A549 (cell line): ENCODE measurements around the gene CIITA. TPM values are rescaled to one million over a fixed set of nuclear protein-coding genes. Genes with fewer than 3 reads are reported as not detected.

Source experiments
- ATAC-seq, 2 experiments: fragments of 200-7000 bp in 1 of 2; fragments of >200 bp in 1 of 2; cut with Nextera tagmentation in 1 of 2; cut with Tn5 transposase in 1 of 2; 3 replicates each; pipeline versions ENCODE4 v1.8.0 to v1.9.1; 2018 to 2020; ENCODE audit warnings: mild to moderate bottlenecking in 1 of 2, moderate library complexity in 1 of 2
- CTCF ChIA-PET: fragments of 300-600 bp; sonication (Branson Sonifier 250); formaldehyde crosslinking; extraction: SDS; loops from one replicate; lab custom pipeline; 2021; ENCODE audit warnings: antibody characterized with exemption, inconsistent platforms; lab: Yijun Ruan, JAX
- POLR2A ChIA-PET: fragments of 350-600 bp; formaldehyde crosslinking; extraction: SDS; loops from one replicate; lab custom pipeline; 2021; ENCODE audit warnings: antibody characterized with exemption, inconsistent platforms; lab: Yijun Ruan, JAX
- DNase-seq, 2 experiments: peaks; one replicate each; pipeline versions ENCODE4 v3.0.0 to v3.0.0-alpha.2; 2011 to 2016; ENCODE audit warnings: low read depth in 1 of 2, low spot score in 1 of 2
- FAIRE-seq: peaks from 2 replicates; lab custom pipeline; 2011; peaks lifted over from hg19 to GRCh38; lab: Jason Lieb, UNC
- H3K27ac ChIP-seq, 2 experiments: fragments of >200 bp; sonication (Bioruptor Twin); formaldehyde crosslinking; 3 replicates each; pipeline ENCODE4 v1.5.1; 2016 to 2017
- H3K4me1 ChIP-seq: fragments of >200 bp; sonication (Bioruptor Twin); formaldehyde crosslinking; 3 replicates; pipeline ENCODE4 v1.6.1; 2016
- H3K4me2 ChIP-seq: fragments of >200 bp; sonication (Bioruptor Twin); formaldehyde crosslinking; 3 replicates; pipeline ENCODE4 v1.6.1; 2016
- H3K4me3 ChIP-seq: fragments of >200 bp; sonication (Bioruptor Twin); formaldehyde crosslinking; 3 replicates; pipeline ENCODE4 v1.5.1; 2016
- H3K9me3 ChIP-seq: fragments of >200 bp; sonication (Bioruptor Twin); formaldehyde crosslinking; 3 replicates; pipeline ENCODE4 v1.6.1; 2016
- BCL3 ChIP-seq: fragments of >200 bp; sonication (Bioruptor Twin); formaldehyde crosslinking; IDR thresholded peaks from 3 replicates; pipeline ENCODE4 v1.6.1; 2016
- BHLHE40 ChIP-seq: IDR thresholded peaks from 2 replicates; pipeline ENCODE4 v1.6.1; 2012; ENCODE audit warnings: low read depth, low read length, inconsistent platforms
- CEBPB ChIP-seq, 2 experiments: fragments of >200 bp in 1 of 2; sonication (Bioruptor Twin) in 1 of 2; formaldehyde crosslinking in 1 of 2; IDR thresholded peaks; 2 replicates each; pipeline ENCODE4 v1.6.1; 2012 to 2016
- CHD4 ChIP-seq: fragments of 200-600 bp; sonication (generic); IDR thresholded peaks from 2 replicates; pipeline ENCODE4 v1.6.1; 2016; ENCODE audit warnings: antibody characterized with exemption, mild to moderate bottlenecking, borderline replicate concordance
- EHF ChIP-seq: fragments of 250-450 bp; sonication (Bioruptor Pico); IDR thresholded peaks from 2 replicates; pipeline ENCODE4 v1.5.0; 2020; ENCODE audit warnings: mild to moderate bottlenecking
- EHMT2 ChIP-seq: fragments of 200-600 bp; sonication (generic); IDR thresholded peaks from 2 replicates; pipeline ENCODE4 v1.6.1; 2016; ENCODE audit warnings: antibody characterized with exemption, low read depth, mild to moderate bottlenecking, moderate library complexity
- EP300 ChIP-seq, 2 experiments: fragments of >200 bp; sonication (Bioruptor Twin); formaldehyde crosslinking; IDR thresholded peaks; 2 replicates in 1 of 2; 3 replicates in 1 of 2; pipeline ENCODE4 v1.6.1; 2016 to 2017
- FOXS1 ChIP-seq: fragments of 250-450 bp; sonication (Bioruptor Pico); IDR thresholded peaks from 2 replicates; pipeline ENCODE4 v1.5.0; 2020; ENCODE audit warnings: mild to moderate bottlenecking, moderate library complexity
- HDAC2 ChIP-seq: fragments of 200-600 bp; sonication (generic); IDR thresholded peaks from 2 replicates; pipeline ENCODE4 v1.6.1; 2016
- HES2 ChIP-seq: fragments of >200 bp; sonication (Bioruptor Twin); formaldehyde crosslinking; IDR thresholded peaks from 2 replicates; pipeline ENCODE4 v1.6.1; 2016
- HEYL ChIP-seq: fragments of 250-450 bp; sonication (Bioruptor Pico); IDR thresholded peaks from 2 replicates; pipeline ENCODE4 v1.8.0; 2021; ENCODE audit warnings: mild to moderate bottlenecking, moderate library complexity
- HOXA7 ChIP-seq: fragments of 250-450 bp; sonication (Bioruptor Pico); IDR thresholded peaks from 2 replicates; pipeline ENCODE4 v1.5.0; 2020; ENCODE audit warnings: mild to moderate bottlenecking, moderate library complexity
- HOXB5 ChIP-seq: fragments of 250-450 bp; sonication (Bioruptor Pico); IDR thresholded peaks from 2 replicates; pipeline ENCODE4 v1.5.0; 2020; ENCODE audit warnings: mild to moderate bottlenecking, moderate library complexity
- JUN ChIP-seq, 2 experiments: fragments of >200 bp; sonication (Bioruptor Twin); formaldehyde crosslinking; IDR thresholded peaks; 2 replicates in 1 of 2; 3 replicates in 1 of 2; pipeline ENCODE4 v1.6.1; 2016 to 2017
- JUNB ChIP-seq: fragments of >200 bp; sonication (Bioruptor Twin); formaldehyde crosslinking; IDR thresholded peaks from 2 replicates; pipeline ENCODE4 v1.6.1; 2016
- KDM1A ChIP-seq: fragments of 200-600 bp; sonication (generic); IDR thresholded peaks from 2 replicates; pipeline ENCODE4 v1.6.1; 2016; ENCODE audit warnings: low read depth, mild to moderate bottlenecking
- KDM5A ChIP-seq: fragments of 200-600 bp; sonication (generic); IDR thresholded peaks from 2 replicates; pipeline ENCODE4 v1.6.1; 2016; ENCODE audit warnings: antibody characterized with exemption, mild to moderate bottlenecking
- MAX ChIP-seq: IDR thresholded peaks from 2 replicates; pipeline ENCODE4 v1.6.1; 2012
- NFE2L2 ChIP-seq: fragments of 150-350 bp; conservative IDR thresholded peaks from 2 replicates; pipeline ENCODE4 v1.6.1; 2014; ENCODE audit warnings: low read length
- POLR2A ChIP-seq: IDR thresholded peaks from 2 replicates; pipeline ENCODE4 v1.6.1; 2012; ENCODE audit warnings: mild to moderate bottlenecking, low read length
- RCOR1 ChIP-seq: fragments of 150-350 bp; IDR thresholded peaks from 2 replicates; pipeline ENCODE4 v1.6.1; 2014; ENCODE audit warnings: antibody characterized with exemption, low read length, low read depth
- RFX5 ChIP-seq: fragments of 450-650 bp; IDR thresholded peaks from 2 replicates; pipeline ENCODE4 v1.7.1; 2014; ENCODE audit warnings: antibody characterized with exemption, mild to moderate bottlenecking, moderate library complexity
- TFCP2L1 ChIP-seq: fragments of 250-450 bp; sonication (Bioruptor Pico); IDR thresholded peaks from 2 replicates; pipeline ENCODE4 v1.5.0; 2021; ENCODE audit warnings: mild to moderate bottlenecking
- TP53 ChIP-seq: fragments of 250-450 bp; sonication (Bioruptor Pico); IDR thresholded peaks from 2 replicates; pipeline ENCODE4 v1.5.0; 2021; ENCODE audit warnings: mild to moderate bottlenecking, moderate library complexity
- ZSCAN20 ChIP-seq: fragments of 250-450 bp; sonication (Bioruptor Pico); IDR thresholded peaks from 2 replicates; pipeline ENCODE4 v1.8.0; 2022; ENCODE audit warnings: mild to moderate bottlenecking, moderate library complexity
- WGBS: methylation state at CpG from one replicate; pipeline ENCODE4 v1.1.6; 2017; ENCODE audit errors: missing lambda C conversion rate; 5-methylcytosine and 5-hydroxymethylcytosine counted together
- polyA plus RNA-seq, 4 experiments: library from polyadenylated mRNA; depleted of rRNA in 3 of 4; stranded (reverse); fragments of >200 nt; fragmentation: RNase III in 1 of 4; extraction: RNeasy Plus Mini Kit Qiagen cat#74134 plus additional on column Dnase treatment in 1 of 4; gene quantifications; 2 replicates in 3 of 4; 3 replicates in 1 of 4; pipeline ENCODE4 v1.2.3, GENCODE V29; 2011 to 2017

Gene CIITA
- polyA plus RNA-seq, 2 of the 4 experiments (the other 2 are of a cell fraction), result 0.06 TPM; not detected in 1

- no peak for ATAC-seq
These were observed 24.7 kb upstream of the CIITA start for GRCh38 chr16:10852286-10852685.

GRCh38 chr16:10852948-10853347 lies 24.1 kb upstream of the CIITA start:
- no peaks in the 10 kb centered on the region for H3K9me3 ChIP-seq
- FAIRE-seq (no peak), DNase-seq (no peak), ATAC-seq (no peak)
- no peak overlapping the region for H3K4me2 ChIP-seq
- 51% methylated on average over 5 of the region's 5 CpGs for WGBS
- ChIA-PET POLR2A (no interaction called here), CTCF (no interaction called here)
- no peaks in the 10 kb centered on the region for H3K4me1 ChIP-seq
- H3K4me3 ChIP-seq, result no peak overlapping the region
- H3K27ac ChIP-seq, result no peak overlapping the region
- TF ChIP-seq TFCP2L1 (CRISPR knock-in tag) (no peak), ZSCAN20 (CRISPR knock-in tag) (no peak), HDAC2 (no peak)

More at GRCh38 chr16:10852286-10852685, 24.7 kb upstream of the CIITA start:
- 12% methylated on average over 4 of the region's 4 CpGs for WGBS
- no peak for FAIRE-seq
- no peak overlapping the region for H3K27ac ChIP-seq
- no peak for DNase-seq
- TF ChIP-seq CEBPB (IDR thresholded peaks at IDR 0.05) (no peak), EHMT2 (no peak), CHD4 (no peak), HEYL (CRISPR knock-in tag) (no peak), TP53 (CRISPR knock-in tag) (no peak), JUN (IDR thresholded peaks at IDR 0.05) (no peak), RFX5 (no peak), RCOR1 (no peak), EHF (CRISPR knock-in tag) (no peak), KDM1A (no peak), JUNB (no peak), NFE2L2 (no peak), HOXA7 (no peak), MAX (no peak), BCL3 (no peak), FOXS1 (CRISPR knock-in tag) (no peak)
- no peak overlapping the region for H3K4me2 ChIP-seq
- no peaks in the 10 kb centered on the region for H3K9me3 ChIP-seq
- POLR2A ChIA-PET, result no interaction called here
- H3K4me3 ChIP-seq, result no peak overlapping the region
- CTCF ChIA-PET, result no interaction called here
- no peaks in the 10 kb centered on the region for H3K4me1 ChIP-seq

GRCh38 chr16:10856042-10856441 lies 21.0 kb upstream of the CIITA start:
- Histone ChIP-seq H3K4me1 (no peaks in the 10 kb centered on the region), H3K4me3 (no peak overlapping the region), H3K27ac (no peak overlapping the region), H3K4me2 (no peak overlapping the region), H3K9me3 (no peaks in the 10 kb centered on the region)
- 32% methylated on average over 2 of the region's 2 CpGs for WGBS
- CTCF ChIA-PET, result interaction anchor here (0.7 kb wide), 1 partner anchor 84 kb away, joined by 3 read pairs; no protein-coding TSS in a partner anchor
- no peak for TF ChIP-seq FOXS1 (CRISPR knock-in tag)
- no peak for TF ChIP-seq NFE2L2
- no peak for TF ChIP-seq KDM5A
- no peak for TF ChIP-seq HES2
- TF ChIP-seq POLR2A, result no peak
- no peak for TF ChIP-seq RCOR1
- TF ChIP-seq BHLHE40, result no peak
- no peak for TF ChIP-seq HEYL (CRISPR knock-in tag)
- TF ChIP-seq RFX5, result no peak
- no peak for TF ChIP-seq EP300 (IDR thresholded peaks at IDR 0.05)
- TF ChIP-seq HOXB5 (CRISPR knock-in tag), result no peak
- no peak for TF ChIP-seq BCL3
- POLR2A ChIA-PET, result no interaction called here
- no peak for DNase-seq
- no peak for FAIRE-seq
- ATAC-seq, result no peak
